ENCODE data around the gene GPC5. TPM values are rescaled to one million over a fixed set of nuclear protein-coding genes. Genes with fewer than 3 reads are reported as not detected.

Gene GPC5
- total and polyA plus RNA-seq, 2 of the 8 experiments (the other 6 are each of a cell fraction or from before 2014, with no cell fraction given) = 0.20 to 0.39 TPM

GRCh38 chr13:92804926-92805325, 1406.5 kb downstream of the GPC5 start:
- Histone ChIP-seq H3K18ac (ENCODE audit: extremely low read depth, low read length) (no peak overlapping the region), H3K9me3 (ENCODE audit: insufficient read depth in 2 of 2, low read depth in 1 of 2, low read length in 1 of 2) (no peaks in the 10 kb centered on the region), H3K79me1 (ENCODE audit: low read depth, low read length) (no peaks in the 10 kb centered on the region), H3K14ac (ENCODE audit: insufficient read length) (no peak overlapping the region), H4K20me1 (replicated peaks in 1 of 2; ENCODE audit: control insufficient read depth in 1 of 2, insufficient read depth in 2 of 2, low read length in 2 of 2) (no peaks in the 10 kb centered on the region), H3K23me2 (ENCODE audit: low read depth, low read length) (no peaks in the 10 kb centered on the region), H2BK12ac (ENCODE audit: low read depth, low read length) (no peak overlapping the region), H2BK120ac (replicated peaks; ENCODE audit: low read depth, low read length) (no peak overlapping the region), H3K4me3 (ENCODE audit: extremely low read depth in 1 of 4, insufficient read depth in 2 of 4, low read depth in 3 of 4, low read length in 4 of 4) (no peak overlapping the region), H3K4ac (replicated peaks; ENCODE audit: insufficient read length, low read depth, low read length) (no peak overlapping the region), H3K27ac (ENCODE audit: low read depth, low read length) (no peak overlapping the region), H2BK15ac (ENCODE audit: low read length) (no peak overlapping the region), H3K23ac (ENCODE audit: insufficient read length) (no peak overlapping the region), H2BK5ac (ENCODE audit: low read depth, low read length) (no peak overlapping the region), H3K27me3 (replicated peaks in 1 of 4; ENCODE audit: control insufficient read depth in 3 of 4, extremely low read depth in 1 of 4, insufficient read depth in 3 of 4, low read length in 3 of 4) (no peaks in the 10 kb centered on the region), H3K56ac (replicated peaks; ENCODE audit: insufficient read length, low read depth, low read length) (no peak overlapping the region), H2BK20ac (ENCODE audit: low read length) (no peak overlapping the region), H2AK5ac (ENCODE audit: low read depth, low read length) (no peak overlapping the region), H4K5ac (ENCODE audit: insufficient read length, low read depth, low read length) (no peak overlapping the region), H3K4me1 (replicated peaks in 1 of 4; ENCODE audit: control insufficient read depth in 3 of 4, insufficient read depth in 4 of 4, low read length in 3 of 4) (no peaks in the 10 kb centered on the region), H3K9ac (replicated peaks in 1 of 4; ENCODE audit: extremely low read depth in 1 of 4, low read depth in 3 of 4, low read length in 3 of 4) (no peak overlapping the region), H3K4me2 (ENCODE audit: insufficient read depth in 1 of 2, low read depth in 2 of 2, low read length in 2 of 2) (no peak overlapping the region), H3K79me2 (ENCODE audit: control insufficient read depth in 1 of 2, insufficient read depth in 2 of 2, low read length in 2 of 2) (no peaks in the 10 kb centered on the region), H3K36me3 (ENCODE audit: control insufficient read depth in 2 of 4, insufficient read depth in 4 of 4, low read length in 3 of 4) (no peaks in the 10 kb centered on the region), H2AFZ (ENCODE audit: low read length) (no peak overlapping the region), H4K8ac (ENCODE audit: extremely low read depth, insufficient read depth, low read length) (no peak overlapping the region), H4K91ac (replicated peaks; ENCODE audit: insufficient read length, low read length) (no peak overlapping the region)
- ChIA-PET CTCF (ENCODE audit: partially characterized antibody) (no interaction called here), POLR2A (ENCODE audit: partially characterized antibody) (no interaction called here)
- FAIRE-seq (no peak), DNase-seq (ENCODE audit: low read depth in 1 of 2, low spot score in 2 of 2) (no peak)
- TF ChIP-seq RXRA (IDR thresholded peaks at IDR 0.05; ENCODE audit: insufficient read depth, low read depth, low read length) = no peak
- 91% methylated on average over 2 of the region's 2 CpGs; no CpG with 5 or more reads in 1 of the 2 experiments for WGBS, 2 experiments (ENCODE audit: extremely low coverage in 1 of 2, insufficient coverage in 1 of 2, insufficient read length in 1 of 2, insufficient replicate concordance in 2 of 2, low coverage in 1 of 2, low lambda C conversion rate in 2 of 2, missing lambda C conversion rate in 1 of 2)

All from H1 (cell line).